GM23248 (cell line): ENCODE results near the gene KCTD5.
"Not testable (repeated sequence)": the region's sequence is repeated elsewhere in the genome, so short reads cannot be mapped to it uniquely, and the experiment has no call there.

Experiments used
- EZH2 ChIP-seq: fragments of 200-600 bp; sonication (generic); IDR thresholded peaks from 2 replicates; pipeline ENCODE4 v1.6.1; 2018; ENCODE audit warnings: antibody characterized with exemption, mild to moderate bottlenecking; ENCODE audit not compliant: insufficient read depth, poor library complexity, severe bottlenecking
- EZH2phosphoT487 ChIP-seq: fragments of 200-600 bp; sonication (generic); IDR thresholded peaks from 2 replicates; pipeline ENCODE4 v1.6.1; 2018; ENCODE audit warnings: antibody characterized with exemption, moderate library complexity, mild to moderate bottlenecking, low read depth; ENCODE audit not compliant: insufficient read depth

DNA sequence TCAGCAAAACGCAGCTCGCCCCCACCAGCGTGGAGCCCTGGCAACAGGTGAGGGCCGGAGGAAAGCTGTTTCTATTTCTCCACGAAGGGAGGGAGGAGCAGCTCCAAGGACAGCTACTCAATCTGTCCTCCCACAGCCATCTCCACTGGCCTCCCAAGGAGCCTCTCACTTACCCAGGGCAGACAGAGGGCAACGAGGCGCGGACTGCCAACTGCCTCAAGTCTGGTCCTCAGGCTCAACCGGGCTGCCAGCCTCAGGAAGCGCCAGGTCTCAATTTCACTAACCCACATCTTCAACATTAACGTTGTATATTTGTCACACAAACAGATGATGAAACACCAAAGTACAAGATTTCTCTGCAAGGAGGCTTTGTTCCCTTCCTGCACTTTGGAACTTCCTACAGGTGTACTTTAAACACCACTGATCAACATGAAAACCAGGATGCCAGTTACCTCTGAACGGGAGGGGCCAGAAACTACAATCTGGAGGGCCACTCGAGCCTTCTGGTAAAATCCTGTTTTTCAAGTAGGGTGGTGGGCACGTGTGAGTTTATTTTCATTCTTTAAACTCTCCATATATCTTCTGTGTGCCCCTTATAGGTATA lies 31.0 kb upstream of the KCTD5 start:
- not testable (repeated sequence) for TF ChIP-seq EZH2, EZH2phosphoT487
